Measurements from ENCODE around the gene OCIAD2. TPM values are rescaled to one million over a fixed set of nuclear protein-coding genes. Genes with fewer than 3 reads are reported as not detected.

OCIAD2 gene
- total RNA-seq, 1 experiment from 2014 or later, result 10.5 TPM

DNA sequence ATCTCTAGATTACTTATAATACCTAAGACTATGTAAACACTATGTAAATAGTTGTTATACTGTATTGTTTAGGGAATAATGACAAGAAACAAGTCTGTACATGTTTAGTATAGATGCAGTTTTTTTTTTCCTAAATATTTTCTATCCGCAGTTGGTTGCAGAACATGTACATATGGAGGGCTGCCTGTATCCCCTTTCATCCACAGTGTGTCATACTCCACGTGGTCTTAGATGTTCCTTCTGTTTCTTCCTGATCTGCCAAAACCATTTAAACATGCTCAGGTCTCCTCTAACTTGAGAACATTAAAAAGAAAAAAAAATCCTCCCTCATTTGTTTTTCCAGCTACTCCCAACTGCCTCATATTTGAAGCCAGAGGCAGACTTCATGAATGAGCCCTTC lies 61.7 kb downstream of the OCIAD2 start:
- H3K27me3 ChIP-seq (replicated peaks; ENCODE audit: control insufficient read depth, insufficient read depth, low read length), result no peaks in the 10 kb centered on the region
- H3K36me3 ChIP-seq (ENCODE audit: control insufficient read depth, insufficient read depth, low read length), result no peaks in the 10 kb centered on the region; the same call in 1 of the 2 replicates
- no peak overlapping the region for H3K27ac Mint-ChIP-seq (ENCODE audit: unreplicated experiment)
- no peaks in the 10 kb centered on the region for H3K27me3 Mint-ChIP-seq (ENCODE audit: insufficient read depth, unreplicated experiment)
- H3K4me3 Mint-ChIP-seq (ENCODE audit: unreplicated experiment), result no peak overlapping the region
- no peak for DNase-seq
- intact Hi-C loops (cut with micrococcal nuclease; ENCODE audit: unreplicated experiment), result no loop called here
- H3K4me1 Mint-ChIP-seq (ENCODE audit: low read depth, unreplicated experiment), result no peaks in the 10 kb centered on the region
- ChIA-PET CTCF (no interaction called here), POLR2A (interaction anchor here (0.6 kb wide), 1 partner anchor 47 kb away, joined by 3 read pairs; no protein-coding TSS in a partner anchor)
- BruUV-seq (replicated peaks), result no TSS peak
- H3K36me3 Mint-ChIP-seq (ENCODE audit: insufficient read depth, unreplicated experiment), result peaks cover 45% of the 10 kb centered on the region
- no peak overlapping the region for H3K4me3 ChIP-seq (ENCODE audit: low read depth, low read length)
- H3K4me1 ChIP-seq, result no peaks in the 10 kb centered on the region
- H3K9me3 ChIP-seq, result no peaks in the 10 kb centered on the region
- TF ChIP-seq, protein P1, sequence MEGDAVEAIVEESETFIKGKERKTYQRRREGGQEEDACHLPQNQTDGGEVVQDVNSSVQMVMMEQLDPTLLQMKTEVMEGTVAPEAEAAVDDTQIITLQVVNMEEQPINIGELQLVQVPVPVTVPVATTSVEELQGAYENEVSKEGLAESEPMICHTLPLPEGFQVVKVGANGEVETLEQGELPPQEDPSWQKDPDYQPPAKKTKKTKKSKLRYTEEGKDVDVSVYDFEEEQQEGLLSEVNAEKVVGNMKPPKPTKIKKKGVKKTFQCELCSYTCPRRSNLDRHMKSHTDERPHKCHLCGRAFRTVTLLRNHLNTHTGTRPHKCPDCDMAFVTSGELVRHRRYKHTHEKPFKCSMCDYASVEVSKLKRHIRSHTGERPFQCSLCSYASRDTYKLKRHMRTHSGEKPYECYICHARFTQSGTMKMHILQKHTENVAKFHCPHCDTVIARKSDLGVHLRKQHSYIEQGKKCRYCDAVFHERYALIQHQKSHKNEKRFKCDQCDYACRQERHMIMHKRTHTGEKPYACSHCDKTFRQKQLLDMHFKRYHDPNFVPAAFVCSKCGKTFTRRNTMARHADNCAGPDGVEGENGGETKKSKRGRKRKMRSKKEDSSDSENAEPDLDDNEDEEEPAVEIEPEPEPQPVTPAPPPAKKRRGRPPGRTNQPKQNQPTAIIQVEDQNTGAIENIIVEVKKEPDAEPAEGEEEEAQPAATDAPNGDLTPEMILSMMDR (IDR thresholded peaks at IDR 0.05; ENCODE audit: insufficient read depth in 1 of 2, low read depth in 1 of 2, low read length in 1 of 2, severe bottlenecking in 1 of 2, unreplicated experiment in 1 of 2), result no peak
- H3K9me3 Mint-ChIP-seq (ENCODE audit: unreplicated experiment), result no peaks in the 10 kb centered on the region

DNA sequence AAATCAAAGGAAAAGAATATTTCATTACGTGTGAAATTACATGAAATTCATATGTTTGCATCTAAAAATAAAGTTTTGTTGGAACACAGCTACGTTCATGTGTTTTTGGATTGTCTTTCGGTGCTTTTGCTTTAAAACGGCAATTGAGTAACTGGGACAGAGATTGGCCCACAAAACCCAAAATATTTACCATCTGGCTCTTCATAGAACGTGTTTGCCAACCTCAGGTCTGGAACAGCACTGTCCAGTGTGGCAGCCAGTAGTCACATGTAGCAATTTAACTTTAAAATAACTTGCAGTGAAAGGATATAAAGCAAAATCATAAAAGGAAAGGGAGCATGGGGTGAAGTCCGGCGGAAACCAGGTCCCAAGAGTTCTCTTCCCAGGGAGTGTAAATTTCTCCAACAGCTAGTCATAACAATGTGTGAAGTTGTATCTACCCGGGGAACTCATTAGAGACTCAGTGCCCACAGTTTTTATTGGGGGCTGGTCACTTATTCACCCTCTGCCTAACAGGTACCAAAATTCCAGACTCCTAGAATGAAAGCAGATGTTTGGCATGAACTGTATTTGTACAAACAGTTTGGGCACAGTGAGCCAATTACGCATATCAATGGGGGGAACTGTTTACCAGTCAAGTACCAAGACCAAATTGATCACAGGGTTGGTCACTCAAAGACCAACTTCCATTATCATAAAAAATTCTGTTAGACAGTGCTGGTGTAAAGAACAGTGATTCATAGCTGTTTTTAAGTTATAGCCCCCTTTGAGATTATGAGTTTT lies 65.3 kb downstream of the OCIAD2 start:
- Mint-ChIP-seq H3K9me3 (ENCODE audit: unreplicated experiment) (no peaks in the 10 kb centered on the region), H3K36me3 (ENCODE audit: insufficient read depth, unreplicated experiment) (peaks cover 46% of the 10 kb centered on the region), H3K27ac (ENCODE audit: unreplicated experiment) (no peak overlapping the region), H3K27me3 (ENCODE audit: insufficient read depth, unreplicated experiment) (no peaks in the 10 kb centered on the region), H3K4me1 (ENCODE audit: low read depth, unreplicated experiment) (no peaks in the 10 kb centered on the region), H3K4me3 (ENCODE audit: unreplicated experiment) (no peak overlapping the region)
- ChIA-PET POLR2A (no interaction called here), CTCF (no interaction called here)
- intact Hi-C loops (cut with micrococcal nuclease; ENCODE audit: unreplicated experiment), result no loop called here
- Histone ChIP-seq H3K4me3 (ENCODE audit: low read depth, low read length) (no peak overlapping the region), H3K27me3 (replicated peaks; ENCODE audit: control insufficient read depth, insufficient read depth, low read length) (no peaks in the 10 kb centered on the region), H3K4me1 (no peaks in the 10 kb centered on the region), H3K36me3 (ENCODE audit: control insufficient read depth, insufficient read depth, low read length) (no peaks in the 10 kb centered on the region; the same call in 1 of the 2 replicates), H3K9me3 (no peaks in the 10 kb centered on the region)
- BruUV-seq (replicated peaks), result no TSS peak
- TF ChIP-seq, protein P1 (IDR thresholded peaks at IDR 0.05; ENCODE audit: insufficient read depth in 1 of 2, low read depth in 1 of 2, low read length in 1 of 2, severe bottlenecking in 1 of 2, unreplicated experiment in 1 of 2), result no peak
- DNase-seq, result no peak

DNA sequence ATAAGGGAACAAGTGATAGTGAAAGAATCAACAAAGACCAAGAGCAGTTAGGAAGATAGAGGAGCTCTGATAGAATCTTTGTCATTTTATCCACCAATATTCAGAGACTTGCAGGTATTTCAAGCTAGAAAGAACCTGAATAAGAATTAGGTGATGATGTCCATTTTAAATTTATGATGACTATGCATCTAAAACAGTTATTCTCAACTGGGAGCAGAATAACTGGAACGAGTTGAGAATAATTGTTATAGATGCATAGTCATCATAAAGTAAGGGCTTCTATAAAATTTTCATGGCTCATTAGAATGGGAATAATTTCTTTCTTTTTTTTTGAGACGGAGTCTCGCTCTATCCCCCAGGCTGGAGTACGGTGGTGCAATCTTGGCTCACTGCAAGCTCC lies 69.9 kb downstream of the OCIAD2 start:
- H3K4me3 ChIP-seq (ENCODE audit: low read depth, low read length), result no peak overlapping the region
- POLR2A ChIA-PET, result no interaction called here
- Mint-ChIP-seq H3K4me3 (ENCODE audit: unreplicated experiment) (no peak overlapping the region), H3K4me1 (ENCODE audit: low read depth, unreplicated experiment) (no peaks in the 10 kb centered on the region), H3K27ac (ENCODE audit: unreplicated experiment) (no peak overlapping the region), H3K9me3 (ENCODE audit: unreplicated experiment) (no peaks in the 10 kb centered on the region), H3K27me3 (ENCODE audit: insufficient read depth, unreplicated experiment) (no peaks in the 10 kb centered on the region), H3K36me3 (ENCODE audit: insufficient read depth, unreplicated experiment) (peaks cover 44% of the 10 kb centered on the region)
- BruUV-seq (replicated peaks), result no TSS peak
- no peaks in the 10 kb centered on the region for H3K27me3 ChIP-seq (replicated peaks; ENCODE audit: control insufficient read depth, insufficient read depth, low read length)
- TF ChIP-seq, protein P1 (IDR thresholded peaks at IDR 0.05; ENCODE audit: insufficient read depth in 1 of 2, low read depth in 1 of 2, low read length in 1 of 2, severe bottlenecking in 1 of 2, unreplicated experiment in 1 of 2), result no peak
- CTCF ChIA-PET, result no interaction called here
- no peak for DNase-seq
- H3K9me3 ChIP-seq, result no peaks in the 10 kb centered on the region
- intact Hi-C loops (cut with micrococcal nuclease; ENCODE audit: unreplicated experiment), result loop anchor here (10.0 kb wide), 1 partner anchor 262 kb away; no protein-coding TSS in a partner anchor
- no peaks in the 10 kb centered on the region; the same call in 1 of the 2 replicates for H3K36me3 ChIP-seq (ENCODE audit: control insufficient read depth, insufficient read depth, low read length)
- H3K4me1 ChIP-seq, result no peaks in the 10 kb centered on the region

Other genes starting within 250 kb of the OCIAD2 start
- 27.4 and 40.5 TPM in 2 replicates for gene FRYL, start 126.5 kb downstream of the OCIAD2 start, total RNA-seq (2022)
- 121 and 133 TPM in 2 replicates for gene OCIAD1, start 75.7 kb downstream of the OCIAD2 start, total RNA-seq (2022)
- not detected in 2 replicates for gene CWH43, start 79.5 kb upstream of the OCIAD2 start, total RNA-seq (2022)